WI38 (cell line): ENCODE data around the gene SERPINB12.

Source experiments
- H3K4me3 ChIP-seq: 2 replicates; pipeline ENCODE4 v1.5.1; 2011; ENCODE audit warnings: low read depth, mild to moderate bottlenecking, control low read depth, low read length
- TF ChIP-seq, protein P1 (sequence below): IDR thresholded peaks from 2 replicates; pipeline ENCODE4 v1.5.1; 2012; ENCODE audit warnings: low read depth, mild to moderate bottlenecking, control low read depth, low read length

Gene SERPINB12

DNA sequence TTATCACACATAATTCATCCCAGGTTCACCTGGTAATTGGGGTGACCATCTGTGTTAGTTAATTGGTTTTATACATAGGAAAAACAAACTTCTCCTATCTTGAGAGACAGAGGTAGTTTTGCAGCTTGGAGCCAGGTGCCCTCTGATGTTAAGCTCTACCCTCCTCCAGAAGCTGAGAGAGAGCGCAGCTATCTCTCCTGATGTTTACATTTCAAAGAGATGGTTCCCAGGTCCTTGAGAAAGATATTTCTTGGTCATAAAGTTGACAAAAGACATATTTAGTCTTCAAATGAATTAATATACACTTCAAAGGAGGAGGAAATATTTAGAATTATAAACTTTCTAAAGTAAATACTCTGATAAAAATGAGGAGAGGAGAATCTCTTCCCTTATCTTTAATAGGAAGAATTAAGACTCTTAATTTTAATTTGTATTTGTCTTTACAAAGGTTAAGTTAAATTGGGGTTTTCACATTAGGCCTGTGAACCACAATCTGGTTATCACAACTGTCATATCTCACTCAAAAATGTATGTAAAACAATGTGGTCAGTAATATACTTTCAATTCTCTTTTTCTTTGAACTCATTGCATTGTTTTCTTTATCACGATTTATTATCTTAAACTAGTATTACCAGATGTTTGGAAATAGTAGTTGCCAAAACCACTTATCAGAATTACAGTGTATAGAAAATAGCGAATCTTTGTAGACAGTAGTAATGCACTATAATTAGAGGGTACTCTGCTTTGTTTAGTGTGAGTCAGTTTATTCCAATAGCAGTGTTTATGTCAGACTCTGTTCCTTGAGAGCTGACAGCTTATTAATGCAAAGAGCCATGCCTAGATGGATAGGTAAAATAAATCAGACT, 75.1 kb downstream of the SERPINB12 start:
- no peak overlapping the region for H3K4me3 ChIP-seq
- TF ChIP-seq, protein P1, sequence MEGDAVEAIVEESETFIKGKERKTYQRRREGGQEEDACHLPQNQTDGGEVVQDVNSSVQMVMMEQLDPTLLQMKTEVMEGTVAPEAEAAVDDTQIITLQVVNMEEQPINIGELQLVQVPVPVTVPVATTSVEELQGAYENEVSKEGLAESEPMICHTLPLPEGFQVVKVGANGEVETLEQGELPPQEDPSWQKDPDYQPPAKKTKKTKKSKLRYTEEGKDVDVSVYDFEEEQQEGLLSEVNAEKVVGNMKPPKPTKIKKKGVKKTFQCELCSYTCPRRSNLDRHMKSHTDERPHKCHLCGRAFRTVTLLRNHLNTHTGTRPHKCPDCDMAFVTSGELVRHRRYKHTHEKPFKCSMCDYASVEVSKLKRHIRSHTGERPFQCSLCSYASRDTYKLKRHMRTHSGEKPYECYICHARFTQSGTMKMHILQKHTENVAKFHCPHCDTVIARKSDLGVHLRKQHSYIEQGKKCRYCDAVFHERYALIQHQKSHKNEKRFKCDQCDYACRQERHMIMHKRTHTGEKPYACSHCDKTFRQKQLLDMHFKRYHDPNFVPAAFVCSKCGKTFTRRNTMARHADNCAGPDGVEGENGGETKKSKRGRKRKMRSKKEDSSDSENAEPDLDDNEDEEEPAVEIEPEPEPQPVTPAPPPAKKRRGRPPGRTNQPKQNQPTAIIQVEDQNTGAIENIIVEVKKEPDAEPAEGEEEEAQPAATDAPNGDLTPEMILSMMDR, result no peak

DNA sequence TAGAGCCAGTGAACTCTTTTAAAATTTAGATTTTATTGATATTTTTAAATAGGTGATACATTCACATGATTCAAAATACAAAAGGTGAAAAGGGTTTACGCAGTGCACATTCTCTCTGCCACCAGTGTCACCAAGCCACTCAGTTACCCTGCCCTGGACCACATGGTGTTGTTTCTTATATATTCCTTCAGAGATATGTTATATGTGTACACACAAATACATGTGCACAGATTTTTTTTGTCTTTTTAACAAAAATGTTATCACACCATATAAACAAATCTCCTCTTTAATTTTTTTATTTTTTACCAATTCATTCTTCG, 75.7 kb downstream of the SERPINB12 start:
- H3K4me3 ChIP-seq, result no peak overlapping the region
- TF ChIP-seq, protein P1, result no peak
